Lower leg skin (tissue), 3 donors: ENCODE data around the gene QRICH1.

Experiments
- CTCF ChIP-seq, 3 donors: fragments of 450-650 bp; IDR thresholded peaks; one replicate each; pipeline ENCODE4 v1.5.1; 2016; ENCODE audit warnings: antibody characterized with exemption in 3 of 3, mild to moderate bottlenecking in 3 of 3, moderate library complexity in 2 of 3
- POLR2A ChIP-seq, 2 donors: fragments of 450-650 bp; IDR thresholded peaks; one replicate each; pipeline ENCODE4 v1.6.1; 2016 to 2017; ENCODE audit warnings: antibody characterized with exemption in 2 of 2, mild to moderate bottlenecking in 1 of 2, moderate library complexity in 1 of 2

GRCh38 chr3:49124203-49124602, 30.3 kb upstream of the QRICH1 start:
- TF ChIP-seq POLR2A (IDR thresholded peaks at IDR 0.05) (no peak), CTCF (IDR thresholded peaks at IDR 0.05) (no peak)
